Measurements from ENCODE around the gene CAPNS1.
"Not testable (repeated sequence)": the region's sequence is repeated elsewhere in the genome, so short reads cannot be mapped to it uniquely, and the experiment has no call there.

CAPNS1 gene

GRCh38 chr19:36144624-36145023, 4.8 kb downstream of the CAPNS1 start:
- no peak for DNase-seq (ENCODE audit: low read depth, low spot score)
- no peak overlapping the region for H3K27ac ChIP-seq

GRCh38 chr19:36149673-36150406, 10.0 kb downstream of the CAPNS1 start:
- peak overlapping the region; percentile 70 for H3K27ac ChIP-seq
- peak; percentile 78 for DNase-seq (ENCODE audit: low read depth, low spot score)

GRCh38 chr19:36150586-36150985, 10.7 kb downstream of the CAPNS1 start:
- no peak for DNase-seq (ENCODE audit: low read depth, low spot score)
- peak overlapping the region; percentile 70 for H3K27ac ChIP-seq

- H3K27ac ChIP-seq, result no peak overlapping the region
- DNase-seq (ENCODE audit: low read depth, low spot score), result no peak
These were observed 11.5 kb downstream of the CAPNS1 start for GRCh38 chr19:36151144-36152018.

- DNase-seq (ENCODE audit: low read depth, low spot score), result no peak
- H3K27ac ChIP-seq, result no peak overlapping the region
These were observed 12.1 kb downstream of the CAPNS1 start for GRCh38 chr19:36152019-36152351.

- H3K27ac ChIP-seq, result no peak within 1 kb of the TSS
- no peak for DNase-seq (ENCODE audit: low read depth, low spot score)
These were observed 12.7 kb downstream of the CAPNS1 start, which contains the start of gene COX7A1 for GRCh38 chr19:36152352-36153091. TSS of gene COX7A1 (minus strand) at chr19:36152447. CDS start at chr19:36152407, 40 bp downstream.

GRCh38 chr19:36153126-36153525, 13.3 kb downstream of the CAPNS1 start:
- no peak overlapping the region for H3K27ac ChIP-seq
- DNase-seq (ENCODE audit: low read depth, low spot score), result no peak

GRCh38 chr19:36160821-36161596, 21.1 kb downstream of the CAPNS1 start:
- peak overlapping the region; percentile 83 for H3K27ac ChIP-seq

GRCh38 chr19:36163813-36164212, 23.9 kb downstream of the CAPNS1 start:
- H3K27ac ChIP-seq, result no peak overlapping the region
- DNase-seq (ENCODE audit: low read depth, low spot score), result no peak

More at GRCh38 chr19:36160821-36161596, 21.1 kb downstream of the CAPNS1 start:
- DNase-seq (ENCODE audit: low read depth, low spot score), result no peak

- DNase-seq (ENCODE audit: low read depth, low spot score), result no peak
- H3K27ac ChIP-seq, result peak overlapping the region; percentile 15
These were observed 29.4 kb downstream of the CAPNS1 start for GRCh38 chr19:36169084-36169760.

- DNase-seq (ENCODE audit: low read depth, low spot score), result no peak
- no peak overlapping the region for H3K27ac ChIP-seq
These were observed 33.0 kb downstream of the CAPNS1 start for GRCh38 chr19:36172852-36173251.

GRCh38 chr19:36173846-36174245, 34.0 kb downstream of the CAPNS1 start:
- not testable (repeated sequence) for H3K27ac ChIP-seq; DNase-seq (ENCODE audit: low read depth, low spot score)

GRCh38 chr19:36179077-36179476, 39.2 kb downstream of the CAPNS1 start:
- H3K27ac ChIP-seq; DNase-seq (ENCODE audit: low read depth, low spot score): not testable (repeated sequence)

- no peak for DNase-seq (ENCODE audit: low read depth, low spot score)
- peak overlapping the region; percentile 24 for H3K27ac ChIP-seq
These were observed 42.9 kb downstream of the CAPNS1 start for GRCh38 chr19:36182612-36183244.

GRCh38 chr19:36183245-36183628, 43.4 kb downstream of the CAPNS1 start:
- H3K27ac ChIP-seq, result peak overlapping the region; percentile 24
- DNase-seq (ENCODE audit: low read depth, low spot score), result no peak

GRCh38 chr19:36186722-36187121, 46.9 kb downstream of the CAPNS1 start:
- DNase-seq (ENCODE audit: low read depth, low spot score); H3K27ac ChIP-seq: not testable (repeated sequence)

- H3K27ac ChIP-seq, result no peak overlapping the region
- no peak for DNase-seq (ENCODE audit: low read depth, low spot score)
These were observed 56.4 kb downstream of the CAPNS1 start for GRCh38 chr19:36196249-36196648.

- no peak overlapping the region for H3K27ac ChIP-seq
- no peak for DNase-seq (ENCODE audit: low read depth, low spot score)
These were observed 58.3 kb downstream of the CAPNS1 start for GRCh38 chr19:36198119-36198518.
